GM23338 (cell line): ENCODE measurements around the gene MYO5B. TPM values are rescaled to one million over a fixed set of nuclear protein-coding genes. Genes with fewer than 3 reads are reported as not detected.

ENCODE experiments used
- ATAC-seq: fragments of 200-7000 bp; cut with Tn5 transposase; 3 replicates; pipeline ENCODE4 v1.9.1; 2020
- DNase-seq: peaks from one replicate; pipeline ENCODE4 v3.0.0-alpha.2; 2015; ENCODE audit warnings: low spot score
- H2AFZ ChIP-seq: fragments of 200-600 bp; sonication (generic); 2 replicates; pipeline ENCODE4 v1.8.0; 2016; ENCODE audit warnings: antibody characterized with exemption, mild to moderate bottlenecking, moderate library complexity
- H3F3A ChIP-seq: fragments of 200-600 bp; sonication (generic); replicated peaks from 2 replicates; pipeline ENCODE4 v1.8.0; 2017; ENCODE audit warnings: antibody characterized with exemption, mixed run types, low read depth
- H3K27ac ChIP-seq: fragments of 200-600 bp; sonication (generic); 2 replicates; pipeline ENCODE4 v1.6.1; 2016; ENCODE audit warnings: low read depth
- H3K27me3 ChIP-seq: fragments of 200-600 bp; sonication (generic); 2 replicates; pipeline ENCODE4 v1.8.0; 2016; ENCODE audit warnings: mild to moderate bottlenecking, mixed run types, moderate library complexity; ENCODE audit not compliant: insufficient read depth
- H3K36me3 ChIP-seq: fragments of 200-600 bp; sonication (generic); 2 replicates; pipeline ENCODE4 v1.8.0; 2016; ENCODE audit warnings: mild to moderate bottlenecking; ENCODE audit not compliant: insufficient read depth
- H3K4me1 ChIP-seq: fragments of 200-600 bp; sonication (generic); 2 replicates; pipeline ENCODE4 v1.8.0; 2016; ENCODE audit warnings: mild to moderate bottlenecking, moderate library complexity; ENCODE audit not compliant: insufficient read depth
- H3K4me2 ChIP-seq: fragments of 200-600 bp; sonication (generic); 2 replicates; pipeline ENCODE4 v1.7.1; 2017; ENCODE audit warnings: mixed run types
- H3K4me3 ChIP-seq: fragments of 200-600 bp; sonication (generic); 2 replicates; pipeline ENCODE4 v1.6.1; 2016; ENCODE audit warnings: mixed run types
- H3K79me2 ChIP-seq: fragments of 200-600 bp; sonication (generic); replicated peaks from 2 replicates; pipeline ENCODE4 v1.8.0; 2017; ENCODE audit warnings: mild to moderate bottlenecking; ENCODE audit not compliant: insufficient read depth
- H3K9me2 ChIP-seq: fragments of 200-600 bp; sonication (generic); 2 replicates; pipeline ENCODE4 v1.8.0; 2017; ENCODE audit not compliant: insufficient read depth
- H4K20me1 ChIP-seq: fragments of 200-600 bp; sonication (generic); replicated peaks from 2 replicates; pipeline ENCODE4 v1.8.0; 2017; ENCODE audit warnings: mild to moderate bottlenecking; ENCODE audit not compliant: insufficient read depth
- H3K27ac Mint-ChIP-seq: 2 replicates; pipeline ENCODE4 v1.8.0; 2020; ENCODE audit warnings: inconsistent platforms, mild to moderate bottlenecking, moderate library complexity, mixed read lengths
- H3K27me3 Mint-ChIP-seq: 3 replicates; pipeline ENCODE4 v1.8.0; 2022; ENCODE audit warnings: low read depth, mild to moderate bottlenecking, moderate library complexity, mixed read lengths, inconsistent platforms; ENCODE audit not compliant: insufficient read depth, poor library complexity
- H3K36me3 Mint-ChIP-seq: 3 replicates; pipeline ENCODE4 v1.8.0; 2021; ENCODE audit warnings: low read depth, mild to moderate bottlenecking, inconsistent platforms, moderate library complexity, mixed read lengths
- H3K4me1 Mint-ChIP-seq: 3 replicates; pipeline ENCODE4 v1.8.0; 2020; ENCODE audit warnings: mild to moderate bottlenecking, inconsistent platforms, mixed read lengths
- H3K4me3 Mint-ChIP-seq: 3 replicates; pipeline ENCODE4 v1.8.0; 2021; ENCODE audit warnings: moderate library complexity, mild to moderate bottlenecking, inconsistent platforms, mixed read lengths
- H3K9me3 Mint-ChIP-seq: 3 replicates; pipeline ENCODE4 v1.8.0; 2020; ENCODE audit warnings: moderate library complexity, mild to moderate bottlenecking, inconsistent platforms, mixed read lengths
- POLR2AphosphoS5 ChIP-seq: IDR thresholded peaks from 2 replicates; pipeline ENCODE4 v1.6.1; 2016; ENCODE audit warnings: antibody characterized with exemption, low read depth
- ZNF114 ChIP-seq: fragments of 250-450 bp; sonication (Bioruptor Pico); IDR thresholded peaks from 2 replicates; pipeline ENCODE4 v1.5.0; 2020; ENCODE audit warnings: mild to moderate bottlenecking, moderate library complexity
- ZNF331 ChIP-seq: fragments of 250-450 bp; sonication (Bioruptor Pico); IDR thresholded peaks from 2 replicates; pipeline ENCODE4 v1.5.0; 2020; ENCODE audit warnings: low read depth, mild to moderate bottlenecking, moderate library complexity
- polyA plus RNA-seq: library from polyadenylated mRNA; unstranded; fragments of >200 nt; fragmentation: Nextera tagmentation; extraction: Ambion mirVana; gene quantifications from 2 replicates; pipeline ENCODE4 v1.2.1, GENCODE V29; 2016
- total RNA-seq: library from RNA; depleted of rRNA; stranded (reverse); fragments of >200 nt; shearing (Covaris generic); gene quantifications from 2 replicates; pipeline ENCODE4 v1.2.3, GENCODE V29; 2014
- TF ChIP-seq, protein P1 (sequence below): IDR thresholded peaks from one replicate; pipeline ENCODE4 v1.6.1; 2018; ENCODE audit warnings: antibody characterized with exemption; ENCODE audit not compliant: unreplicated experiment
- TF ChIP-seq, protein P2 (sequence below), 2 experiments: fragments of 200-600 bp in 1 of 2; sonication (generic) in 1 of 2; conservative IDR thresholded peaks; 2 replicates each; pipeline versions ENCODE4 v1.5.1 to v1.6.1; 2016 to 2017; ENCODE audit warnings: antibody characterized with exemption in 2 of 2, low read depth in 2 of 2, mild to moderate bottlenecking in 2 of 2, moderate library complexity in 1 of 2

MYO5B gene
- total and polyA plus RNA-seq, 2 experiments from 2014 or later, result 3.2 to 19.1 TPM

DNA sequence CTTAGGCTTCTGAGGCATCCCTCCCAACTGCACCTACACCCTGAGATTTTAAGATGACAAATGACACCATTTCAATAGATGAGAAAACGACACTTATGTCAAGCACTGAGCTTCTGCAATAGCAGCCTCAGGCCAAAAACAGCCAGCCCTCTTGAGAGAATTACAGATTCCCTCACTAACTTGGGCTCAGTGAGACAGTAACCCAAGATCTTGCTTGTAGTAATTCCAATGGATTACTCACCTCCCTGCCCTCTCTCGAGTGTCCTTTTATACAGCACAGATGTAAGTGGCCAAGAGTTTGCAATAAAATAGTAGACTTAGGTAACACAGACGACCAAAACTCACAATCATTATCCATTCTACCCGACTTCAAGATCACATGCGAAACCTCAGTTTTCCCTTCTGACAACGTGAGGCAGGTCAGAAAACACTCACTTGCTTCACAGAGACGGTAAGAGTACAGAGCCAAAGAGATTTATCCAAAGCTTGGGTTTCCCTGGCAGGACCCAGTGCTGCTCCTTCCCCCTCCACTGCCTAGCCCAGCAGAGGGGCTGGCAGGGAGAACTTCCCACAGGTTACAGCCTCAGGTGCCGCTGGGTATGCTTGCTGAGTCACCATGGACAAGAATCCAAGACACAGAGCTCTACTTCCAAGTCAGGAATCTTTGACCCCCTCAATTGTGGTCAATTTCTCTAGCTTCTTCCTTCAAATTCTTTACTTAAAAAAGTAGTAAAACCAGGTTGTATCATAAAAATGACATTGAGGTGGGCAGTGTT is 181.4 kb downstream of the MYO5B start:
- no peaks in the 10 kb centered on the region for H3K79me2 ChIP-seq
- H4K20me1 ChIP-seq, result no peaks in the 10 kb centered on the region
- no peaks in the 10 kb centered on the region for H3K36me3 ChIP-seq
- Mint-ChIP-seq H3K4me1 (no peaks in the 10 kb centered on the region; the same call in 1 of the 3 replicates), H3K4me3 (no peak overlapping the region), H3K27ac (0 out of 2 replicates have a peak overlapping the region, but pooled peaks have one; percentile 47), H3K27me3 (peaks cover 1% of the 10 kb centered on the region), H3K9me3 (no peaks in the 10 kb centered on the region; the same call in 2 of the 3 replicates), H3K36me3 (no peaks in the 10 kb centered on the region)
- no peak overlapping the region for H3K4me2 ChIP-seq
- H2AFZ ChIP-seq, result 0 out of 2 replicates have a peak overlapping the region, but pooled peaks have one; percentile 5
- no peak for DNase-seq
- no peaks in the 10 kb centered on the region for H3F3A ChIP-seq
- no peak overlapping the region for H3K4me3 ChIP-seq
- TF ChIP-seq, protein P1, sequence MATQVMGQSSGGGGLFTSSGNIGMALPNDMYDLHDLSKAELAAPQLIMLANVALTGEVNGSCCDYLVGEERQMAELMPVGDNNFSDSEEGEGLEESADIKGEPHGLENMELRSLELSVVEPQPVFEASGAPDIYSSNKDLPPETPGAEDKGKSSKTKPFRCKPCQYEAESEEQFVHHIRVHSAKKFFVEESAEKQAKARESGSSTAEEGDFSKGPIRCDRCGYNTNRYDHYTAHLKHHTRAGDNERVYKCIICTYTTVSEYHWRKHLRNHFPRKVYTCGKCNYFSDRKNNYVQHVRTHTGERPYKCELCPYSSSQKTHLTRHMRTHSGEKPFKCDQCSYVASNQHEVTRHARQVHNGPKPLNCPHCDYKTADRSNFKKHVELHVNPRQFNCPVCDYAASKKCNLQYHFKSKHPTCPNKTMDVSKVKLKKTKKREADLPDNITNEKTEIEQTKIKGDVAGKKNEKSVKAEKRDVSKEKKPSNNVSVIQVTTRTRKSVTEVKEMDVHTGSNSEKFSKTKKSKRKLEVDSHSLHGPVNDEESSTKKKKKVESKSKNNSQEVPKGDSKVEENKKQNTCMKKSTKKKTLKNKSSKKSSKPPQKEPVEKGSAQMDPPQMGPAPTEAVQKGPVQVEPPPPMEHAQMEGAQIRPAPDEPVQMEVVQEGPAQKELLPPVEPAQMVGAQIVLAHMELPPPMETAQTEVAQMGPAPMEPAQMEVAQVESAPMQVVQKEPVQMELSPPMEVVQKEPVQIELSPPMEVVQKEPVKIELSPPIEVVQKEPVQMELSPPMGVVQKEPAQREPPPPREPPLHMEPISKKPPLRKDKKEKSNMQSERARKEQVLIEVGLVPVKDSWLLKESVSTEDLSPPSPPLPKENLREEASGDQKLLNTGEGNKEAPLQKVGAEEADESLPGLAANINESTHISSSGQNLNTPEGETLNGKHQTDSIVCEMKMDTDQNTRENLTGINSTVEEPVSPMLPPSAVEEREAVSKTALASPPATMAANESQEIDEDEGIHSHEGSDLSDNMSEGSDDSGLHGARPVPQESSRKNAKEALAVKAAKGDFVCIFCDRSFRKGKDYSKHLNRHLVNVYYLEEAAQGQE, result no peak
- TF ChIP-seq ZNF331 (CRISPR knock-in tag) (no peak), ZNF114 (CRISPR knock-in tag) (no peak), POLR2AphosphoS5 (no peak)
- TF ChIP-seq, protein P2, sequence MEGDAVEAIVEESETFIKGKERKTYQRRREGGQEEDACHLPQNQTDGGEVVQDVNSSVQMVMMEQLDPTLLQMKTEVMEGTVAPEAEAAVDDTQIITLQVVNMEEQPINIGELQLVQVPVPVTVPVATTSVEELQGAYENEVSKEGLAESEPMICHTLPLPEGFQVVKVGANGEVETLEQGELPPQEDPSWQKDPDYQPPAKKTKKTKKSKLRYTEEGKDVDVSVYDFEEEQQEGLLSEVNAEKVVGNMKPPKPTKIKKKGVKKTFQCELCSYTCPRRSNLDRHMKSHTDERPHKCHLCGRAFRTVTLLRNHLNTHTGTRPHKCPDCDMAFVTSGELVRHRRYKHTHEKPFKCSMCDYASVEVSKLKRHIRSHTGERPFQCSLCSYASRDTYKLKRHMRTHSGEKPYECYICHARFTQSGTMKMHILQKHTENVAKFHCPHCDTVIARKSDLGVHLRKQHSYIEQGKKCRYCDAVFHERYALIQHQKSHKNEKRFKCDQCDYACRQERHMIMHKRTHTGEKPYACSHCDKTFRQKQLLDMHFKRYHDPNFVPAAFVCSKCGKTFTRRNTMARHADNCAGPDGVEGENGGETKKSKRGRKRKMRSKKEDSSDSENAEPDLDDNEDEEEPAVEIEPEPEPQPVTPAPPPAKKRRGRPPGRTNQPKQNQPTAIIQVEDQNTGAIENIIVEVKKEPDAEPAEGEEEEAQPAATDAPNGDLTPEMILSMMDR (conservative IDR thresholded peaks at IDR 0.05; ENCODE audit: low read depth in 2 of 2), result no peak
- no peaks in the 10 kb centered on the region for H3K27me3 ChIP-seq
- ATAC-seq, result peak; percentile 46
- H3K4me1 ChIP-seq, result no peaks in the 10 kb centered on the region
- H3K9me2 ChIP-seq, result no peaks in the 10 kb centered on the region
- H3K27ac ChIP-seq, result no peak overlapping the region

GRCh38 chr18:50011813-50012435 is 183.0 kb downstream of the MYO5B start:
- no peaks in the 10 kb centered on the region for H3K9me2 ChIP-seq
- H3K4me3 ChIP-seq, result no peak overlapping the region
- no peak overlapping the region for H3K4me2 ChIP-seq
- H3F3A ChIP-seq, result no peaks in the 10 kb centered on the region
- Mint-ChIP-seq H3K4me3 (no peak overlapping the region), H3K4me1 (peaks cover 6% of the 10 kb centered on the region), H3K9me3 (no peaks in the 10 kb centered on the region; the same call in 2 of the 3 replicates), H3K27me3 (peaks cover 10% of the 10 kb centered on the region), H3K27ac (no peak overlapping the region), H3K36me3 (no peaks in the 10 kb centered on the region)
- no peaks in the 10 kb centered on the region for H3K79me2 ChIP-seq
- no peak overlapping the region for H3K27ac ChIP-seq
- H4K20me1 ChIP-seq, result no peaks in the 10 kb centered on the region
- ATAC-seq (no peak), DNase-seq (no peak)
- no peak overlapping the region for H2AFZ ChIP-seq
- H3K36me3 ChIP-seq, result no peaks in the 10 kb centered on the region
- H3K27me3 ChIP-seq, result no peaks in the 10 kb centered on the region
- H3K4me1 ChIP-seq, result no peaks in the 10 kb centered on the region
- TF ChIP-seq, protein P1, result no peak
